HG03571 (cell line): ENCODE data around the gene PRODH.
"Not testable (repeated sequence)": the region's sequence is repeated elsewhere in the genome, so short reads cannot be mapped to it uniquely, and the experiment has no call there.

Experiments used
- ATAC-seq: cut with Tn5 transposase; IDR thresholded peaks from one replicate; pipeline ENCODE4 v1.9.1; 2021; ENCODE audit not compliant: unreplicated experiment

Gene PRODH

GRCh38 chr22:18954990-18955571 is 19.0 kb upstream of the PRODH start:
- ATAC-seq = no peak

GRCh38 chr22:18954303-18954989 is 18.4 kb upstream of the PRODH start:
- ATAC-seq = not testable (repeated sequence)

- ATAC-seq = not testable (repeated sequence)
Observed at GRCh38 chr22:18953128-18953527, 17.0 kb upstream of the PRODH start.

GRCh38 chr22:18952022-18952421 is 15.9 kb upstream of the PRODH start:
- no peak for ATAC-seq

- no peak for ATAC-seq
Observed at GRCh38 chr22:18950141-18950540, 14.0 kb upstream of the PRODH start.

- ATAC-seq = no peak
Observed at GRCh38 chr22:18947905-18948304, 11.8 kb upstream of the PRODH start.

- ATAC-seq = not testable (repeated sequence)
Observed at GRCh38 chr22:18947105-18947504, 11.0 kb upstream of the PRODH start.

GRCh38 chr22:18938691-18939090 is 2.6 kb upstream of the PRODH start:
- ATAC-seq = not testable (repeated sequence)

GRCh38 chr22:18934688-18935087 is 1.4 kb downstream of the PRODH start:
- ATAC-seq = not testable (repeated sequence)

- no peak for ATAC-seq
Observed at GRCh38 chr22:18933914-18934313, 2.2 kb downstream of the PRODH start.

GRCh38 chr22:18931905-18932652 is 4.0 kb downstream of the PRODH start:
- no peak for ATAC-seq

- ATAC-seq = no peak
Observed at GRCh38 chr22:18929459-18929858, 6.6 kb downstream of the PRODH start.

- ATAC-seq = no peak
Observed at GRCh38 chr22:18927573-18927972, 8.5 kb downstream of the PRODH start.

- ATAC-seq = no peak
Observed at GRCh38 chr22:18927020-18927419, 9.1 kb downstream of the PRODH start.

GRCh38 chr22:18925368-18926064 is 10.6 kb downstream of the PRODH start:
- no peak for ATAC-seq

GRCh38 chr22:18920257-18920902 is 15.7 kb downstream of the PRODH start:
- ATAC-seq = not testable (repeated sequence)

- not testable (repeated sequence) for ATAC-seq
Observed at GRCh38 chr22:18917818-18918217, 18.3 kb downstream of the PRODH start.

- ATAC-seq = not testable (repeated sequence)
Observed at GRCh38 chr22:18915550-18915949, 20.5 kb downstream of the PRODH start.

- ATAC-seq = not testable (repeated sequence)
Observed at GRCh38 chr22:18914558-18914957, 21.5 kb downstream of the PRODH start.

GRCh38 chr22:18912264-18912946 is 23.7 kb downstream of the PRODH start:
- not testable (repeated sequence) for ATAC-seq
